MM.1S (cell line): ENCODE measurements around the gene P3H1.
A peak's percentile ranks its signal among the peaks of the same experiment; 100 is the strongest.

Experiments used
- DNase-seq: peaks from one replicate; pipeline ENCODE4 v3.0.0-alpha.2; 2015
- H2AFZ ChIP-seq: fragments of 300-600 bp; sonication (generic); 2 replicates; pipeline ENCODE4 v1.6.0; 2016; ENCODE audit warnings: antibody characterized with exemption, low read length
- H3F3A ChIP-seq: fragments of 300-600 bp; sonication (generic); 2 replicates; pipeline ENCODE4 v1.6.1; 2016; ENCODE audit warnings: mild to moderate bottlenecking, antibody characterized with exemption, low read length, moderate library complexity, mixed read lengths; ENCODE audit not compliant: insufficient read depth
- H3K27ac ChIP-seq: fragments of 300-600 bp; sonication (generic); 2 replicates; pipeline ENCODE4 v1.5.1; 2016; ENCODE audit warnings: mild to moderate bottlenecking, low read length
- H3K27me3 ChIP-seq: fragments of 300-600 bp; sonication (generic); replicated peaks from 2 replicates; pipeline ENCODE4 v1.6.0; 2016; ENCODE audit warnings: low read length; ENCODE audit not compliant: insufficient read depth
- H3K36me3 ChIP-seq: fragments of 300-600 bp; sonication (generic); replicated peaks from 2 replicates; pipeline ENCODE4 v1.6.1; 2016; ENCODE audit warnings: mild to moderate bottlenecking, low read length, mixed read lengths; ENCODE audit not compliant: insufficient read depth
- H3K4me1 ChIP-seq: fragments of 300-600 bp; sonication (generic); 2 replicates; pipeline ENCODE4 v1.6.1; 2016; ENCODE audit warnings: low read length, mixed read lengths
- H3K4me2 ChIP-seq: fragments of 300-600 bp; sonication (generic); 2 replicates; pipeline ENCODE4 v1.6.0; 2016; ENCODE audit warnings: low read depth, low read length
- H3K4me3 ChIP-seq: fragments of 300-600 bp; sonication (generic); 2 replicates; pipeline ENCODE4 v1.5.1; 2016; ENCODE audit warnings: low read length, mixed read lengths
- H3K79me2 ChIP-seq: fragments of 300-600 bp; sonication (generic); 2 replicates; pipeline ENCODE4 v1.6.1; 2016; ENCODE audit warnings: mixed run types, low read length, mixed read lengths
- H3K9ac ChIP-seq: fragments of 300-600 bp; sonication (generic); 2 replicates; pipeline ENCODE4 v1.6.1; 2016; ENCODE audit warnings: low read length, mixed read lengths
- H3K9me2 ChIP-seq: fragments of 300-600 bp; sonication (generic); replicated peaks from 2 replicates; pipeline ENCODE4 v1.6.1; 2016; ENCODE audit warnings: mild to moderate bottlenecking, low read length, mixed read lengths; ENCODE audit not compliant: insufficient read depth
- H3K9me3 ChIP-seq: fragments of 300-600 bp; sonication (generic); replicated peaks from 2 replicates; pipeline ENCODE4 v1.6.1; 2016; ENCODE audit warnings: mild to moderate bottlenecking, low read length, mixed read lengths; ENCODE audit not compliant: insufficient read depth
- H4K20me1 ChIP-seq: fragments of 300-600 bp; sonication (generic); 2 replicates; pipeline ENCODE4 v1.6.1; 2016; ENCODE audit warnings: mild to moderate bottlenecking, low read length, moderate library complexity, mixed read lengths; ENCODE audit not compliant: insufficient read depth
- CTCF ChIP-seq: fragments of 300-600 bp; sonication (generic); IDR thresholded peaks from 2 replicates; pipeline ENCODE4 v1.5.1; 2016; ENCODE audit warnings: antibody characterized with exemption, low read length, mixed read lengths
- EZH2 ChIP-seq: fragments of 300-600 bp; sonication (generic); optimal IDR thresholded peaks from 2 replicates; pipeline ENCODE3; 2017; ENCODE audit warnings: low read depth, mild to moderate bottlenecking, antibody characterized with exemption, low read length, mixed read lengths
- EZH2phosphoT487 ChIP-seq: fragments of 300-600 bp; sonication (generic); IDR thresholded peaks from 2 replicates; pipeline ENCODE4 v1.6.1; 2018; ENCODE audit warnings: antibody characterized with exemption, low read length

The P3H1 gene

GRCh38 chr1:42777852-42778251 is 11.0 kb upstream of the P3H1 start:
- Histone ChIP-seq H3K27ac (no peak overlapping the region), H3K9me3 (no peaks in the 10 kb centered on the region), H3K9me2 (no peaks in the 10 kb centered on the region), H3K36me3 (peaks cover 11% of the 10 kb centered on the region), H3K4me1 (peaks cover 6% of the 10 kb centered on the region), H3K79me2 (no peaks in the 10 kb centered on the region), H3K4me2 (no peak overlapping the region), H3K4me3 (no peak overlapping the region), H2AFZ (no peak overlapping the region), H3K9ac (no peak overlapping the region), H3F3A (no peaks in the 10 kb centered on the region), H4K20me1 (no peaks in the 10 kb centered on the region), H3K27me3 (no peaks in the 10 kb centered on the region)
- DNase-seq = peak; percentile 24
- TF ChIP-seq CTCF = peak; percentile 67
- TF ChIP-seq EZH2phosphoT487 = no peak
- TF ChIP-seq EZH2 = no peak

- Histone ChIP-seq H3K27ac (no peak overlapping the region), H2AFZ (no peak overlapping the region), H3F3A (no peaks in the 10 kb centered on the region), H3K4me3 (no peak overlapping the region), H3K9me2 (no peaks in the 10 kb centered on the region), H3K9ac (no peak overlapping the region), H3K4me1 (peaks cover 6% of the 10 kb centered on the region), H4K20me1 (no peaks in the 10 kb centered on the region), H3K27me3 (no peaks in the 10 kb centered on the region), H3K36me3 (peaks cover 11% of the 10 kb centered on the region), H3K79me2 (peaks cover 12% of the 10 kb centered on the region), H3K9me3 (no peaks in the 10 kb centered on the region), H3K4me2 (no peak overlapping the region)
- DNase-seq = no peak
- TF ChIP-seq EZH2 (no peak), EZH2phosphoT487 (no peak), CTCF (no peak)
These were observed 9.7 kb upstream of the P3H1 start for GRCh38 chr1:42776502-42776901.

GRCh38 chr1:42774928-42775526 is 8.2 kb upstream of the P3H1 start:
- H3K27ac ChIP-seq = no peak overlapping the region
- no peak for DNase-seq
- TF ChIP-seq CTCF (no peak), EZH2phosphoT487 (no peak), EZH2 (no peak)
- no peaks in the 10 kb centered on the region for H3K9me3 ChIP-seq
- H3K9me2 ChIP-seq = no peaks in the 10 kb centered on the region
- peaks cover 11% of the 10 kb centered on the region for H3K36me3 ChIP-seq
- peaks cover 26% of the 10 kb centered on the region for H3K79me2 ChIP-seq
- H3K4me3 ChIP-seq = no peak overlapping the region
- H3F3A ChIP-seq = no peaks in the 10 kb centered on the region
- H3K27me3 ChIP-seq = no peaks in the 10 kb centered on the region
- peaks cover 6% of the 10 kb centered on the region for H3K4me1 ChIP-seq
- H3K9ac ChIP-seq = no peak overlapping the region
- H3K4me2 ChIP-seq = no peak overlapping the region
- H4K20me1 ChIP-seq = no peaks in the 10 kb centered on the region
- no peak overlapping the region for H2AFZ ChIP-seq
